GM19239 (cell line): Measurements from ENCODE around the gene UROD.
A peak's percentile ranks its signal among the peaks of the same experiment; 100 is the strongest.
"Not testable (repeated sequence)": the region's sequence is repeated elsewhere in the genome, so short reads cannot be mapped to it uniquely, and the experiment has no call there.

Source experiments
- DNase-seq: peaks from one replicate; pipeline ENCODE4 v3.0.0; 2011; ENCODE audit warnings: low spot score; ENCODE audit not compliant: insufficient read length
- FAIRE-seq: peaks from 2 replicates; lab custom pipeline; 2011; peaks lifted over from hg19 to GRCh38; lab: Jason Lieb, UNC

The UROD gene

DNA sequence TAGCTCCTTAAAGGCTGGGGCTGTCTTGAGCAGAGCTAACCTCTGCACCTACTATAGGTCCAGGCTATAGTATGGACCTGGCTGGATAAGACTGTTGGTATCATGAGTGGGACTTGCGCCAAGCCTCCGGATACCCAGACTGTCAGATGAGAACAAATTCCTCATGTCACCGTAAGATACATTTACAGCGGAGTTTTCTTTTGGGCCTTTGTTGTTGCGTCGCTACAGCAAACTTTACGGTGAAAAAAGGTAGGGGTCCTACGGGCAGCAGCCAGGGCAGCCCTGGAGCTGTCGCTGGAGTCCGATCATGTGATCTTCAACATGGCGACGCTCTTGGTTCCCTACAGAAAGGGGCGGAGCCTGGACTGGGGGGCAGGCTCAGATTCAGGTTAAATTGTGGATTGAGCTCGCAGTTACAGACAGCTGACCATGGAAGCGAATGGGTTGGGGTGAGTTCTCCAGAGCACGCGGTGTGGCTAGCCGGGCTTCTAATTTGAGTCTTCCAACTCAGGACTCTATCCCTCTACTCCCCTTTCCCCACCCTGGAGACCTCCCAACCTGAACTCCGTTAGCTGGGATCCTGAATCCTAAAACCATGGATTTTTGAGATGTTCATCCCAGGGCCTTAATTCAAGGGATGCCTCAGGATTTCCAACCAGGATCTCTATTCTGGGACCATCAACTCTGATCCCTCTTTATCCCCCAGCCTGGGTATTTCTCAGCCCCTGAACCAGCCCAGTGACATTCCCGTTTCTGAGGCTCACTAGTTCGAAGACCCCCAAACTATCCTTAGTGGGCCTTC, at the start of gene UROD:
UROD (plus strand) TSS at position 418 of the 802 bp plus-strand sequence; CDS start at position 430, 12 bp downstream.
- peak; percentile 86 for DNase-seq
- peak; percentile 100 for FAIRE-seq

DNA sequence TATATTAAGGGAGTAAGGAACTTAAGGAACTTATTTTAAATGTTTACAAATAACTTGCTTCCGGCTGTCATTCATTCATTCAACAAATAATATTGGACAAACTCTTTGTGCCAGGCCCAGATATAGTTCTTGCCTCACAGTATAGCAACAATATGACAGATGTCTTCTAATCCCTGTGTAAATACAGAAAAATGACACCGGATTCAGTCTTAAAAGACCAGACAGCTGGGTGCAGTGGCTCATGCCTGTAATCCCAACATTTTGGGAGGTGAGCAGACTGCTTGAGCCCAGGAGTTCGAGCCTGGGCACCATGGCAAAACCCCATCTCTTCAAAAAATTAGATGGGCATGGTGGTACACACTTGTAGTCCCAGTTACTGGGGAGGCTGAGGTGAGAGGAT, 49.3 kb upstream of the UROD start:
- no peak for DNase-seq

DNA sequence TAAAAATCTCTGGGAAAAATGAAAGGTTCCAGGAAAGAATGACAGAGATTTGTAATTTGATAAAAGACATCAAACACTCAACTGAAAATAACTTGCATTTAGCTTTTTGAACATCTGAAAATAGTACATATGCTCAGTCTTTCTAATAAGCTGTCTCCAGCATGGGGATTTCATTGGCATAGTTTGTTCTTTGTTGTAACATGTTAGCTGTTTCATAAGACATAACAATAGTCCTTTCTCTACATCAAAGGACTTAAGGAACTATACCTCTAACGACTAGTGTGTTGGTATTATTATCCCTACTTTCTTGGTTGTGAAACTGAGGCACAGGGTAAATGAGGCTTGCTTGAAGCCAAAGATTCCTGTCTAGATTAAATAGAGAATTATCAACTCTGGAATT, 47.7 kb upstream of the UROD start:
- DNase-seq (no peak), FAIRE-seq (peak; percentile 26)

More for the DNA sequence above, 49.3 kb upstream of the UROD start:
- no peak for FAIRE-seq

DNA sequence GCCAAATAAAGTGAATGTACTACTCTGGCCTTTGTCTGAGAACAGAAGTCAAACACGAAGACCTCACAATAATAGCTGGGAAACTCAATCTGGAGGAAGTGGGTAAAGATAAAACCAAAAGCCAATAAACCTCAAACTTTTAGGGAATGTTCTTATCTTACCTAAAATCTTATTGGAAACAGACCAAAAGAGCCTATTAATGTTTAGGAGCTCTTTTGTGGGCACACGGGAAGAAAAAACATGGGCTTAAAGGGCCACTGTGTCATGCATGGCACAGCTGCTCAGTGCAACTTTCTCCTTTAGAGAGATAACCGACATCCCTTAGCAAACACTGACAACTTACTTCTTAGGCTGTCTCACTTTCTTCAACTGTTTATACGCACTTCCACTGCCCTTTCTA, 41.7 kb upstream of the UROD start:
- DNase-seq = no peak
- FAIRE-seq = no peak

DNA sequence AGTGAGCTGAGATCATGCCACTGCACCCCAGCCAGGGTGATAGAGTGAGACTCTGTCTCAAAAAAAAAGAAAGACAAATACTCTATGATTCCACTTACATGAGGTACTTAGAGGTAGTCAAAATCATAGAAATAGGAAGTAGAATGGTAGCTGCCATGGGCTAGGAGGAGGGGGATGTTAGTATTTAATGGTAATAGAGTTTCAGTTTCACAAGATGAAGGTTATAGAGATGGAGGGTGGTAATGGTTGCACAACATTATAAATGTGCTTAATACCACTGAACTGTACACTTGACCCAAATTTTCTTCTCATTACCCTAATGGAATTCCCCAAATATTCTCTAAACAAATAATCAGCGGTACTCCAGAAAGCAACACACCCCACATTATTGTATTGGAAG, 38.4 kb upstream of the UROD start:
- FAIRE-seq (peak; percentile 26), DNase-seq (no peak)

DNA sequence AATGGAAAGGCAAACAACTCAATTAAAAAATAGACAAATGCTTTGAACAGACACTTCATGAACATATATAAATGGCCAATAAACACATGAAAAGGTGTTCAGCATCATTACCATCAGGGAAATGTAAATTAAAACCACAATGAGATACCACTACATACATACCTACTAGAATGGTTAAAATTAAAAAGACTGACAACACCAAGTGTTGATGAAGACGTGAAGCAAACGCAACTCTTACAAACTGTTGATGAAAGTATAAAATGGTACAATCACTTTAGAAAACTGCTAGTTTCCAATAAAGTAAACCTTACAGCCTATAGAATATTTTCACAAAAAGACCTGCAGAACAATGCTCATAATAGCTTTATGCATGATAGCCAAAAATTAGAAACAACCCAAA, 35.8 kb upstream of the UROD start:
- FAIRE-seq (no peak), DNase-seq (no peak)

DNA sequence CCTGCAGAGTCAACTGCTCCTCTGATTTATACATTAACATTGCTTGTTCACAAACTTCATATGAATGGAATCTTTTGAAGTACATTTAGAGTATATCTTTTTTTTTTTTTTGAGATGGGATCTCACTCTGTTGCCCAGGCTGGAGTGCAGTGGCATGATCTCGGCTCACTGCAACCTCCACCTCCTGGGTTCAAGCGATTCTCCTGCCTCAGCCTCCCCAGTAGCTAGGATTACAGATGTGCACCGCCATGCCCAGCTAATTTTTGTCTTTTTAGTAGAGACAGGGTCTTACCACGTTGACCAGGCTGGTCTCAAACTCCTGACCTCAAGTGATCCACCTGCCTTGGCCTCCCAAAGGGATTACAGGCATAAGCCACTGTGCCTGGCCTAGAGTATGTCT, 34.7 kb upstream of the UROD start:
- DNase-seq, FAIRE-seq: not testable (repeated sequence)

DNA sequence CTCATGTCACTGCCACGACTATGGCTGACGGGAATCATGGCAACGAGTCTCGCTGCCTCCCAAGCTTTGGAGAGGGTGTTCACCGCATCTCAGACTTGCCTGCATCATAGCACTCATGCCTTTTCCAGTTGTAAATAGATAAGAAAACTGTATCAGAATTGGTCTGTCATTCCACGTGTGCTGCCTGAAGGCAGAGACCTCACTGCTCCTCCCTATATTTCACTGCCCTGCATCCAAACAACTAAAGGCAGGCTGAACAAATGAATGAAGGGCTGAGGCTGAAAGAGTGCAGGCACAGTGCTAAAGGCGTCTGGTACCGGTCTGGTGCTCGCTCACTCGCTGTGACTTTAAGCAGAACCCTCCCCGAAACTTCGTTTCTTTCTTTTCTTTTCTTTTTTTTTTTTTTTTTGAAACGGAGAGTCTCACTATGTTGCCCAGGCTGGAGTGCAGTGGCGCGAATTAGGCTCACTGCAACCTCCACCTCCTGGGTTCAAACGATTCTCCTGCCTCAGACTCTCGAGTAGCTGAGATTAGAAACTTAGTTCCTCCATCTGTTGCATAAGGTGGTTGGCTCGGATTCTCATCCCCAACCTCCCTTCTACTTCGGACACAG, 26.2 kb upstream of the UROD start:
- peak; percentile 79 for FAIRE-seq
- no peak for DNase-seq

DNA sequence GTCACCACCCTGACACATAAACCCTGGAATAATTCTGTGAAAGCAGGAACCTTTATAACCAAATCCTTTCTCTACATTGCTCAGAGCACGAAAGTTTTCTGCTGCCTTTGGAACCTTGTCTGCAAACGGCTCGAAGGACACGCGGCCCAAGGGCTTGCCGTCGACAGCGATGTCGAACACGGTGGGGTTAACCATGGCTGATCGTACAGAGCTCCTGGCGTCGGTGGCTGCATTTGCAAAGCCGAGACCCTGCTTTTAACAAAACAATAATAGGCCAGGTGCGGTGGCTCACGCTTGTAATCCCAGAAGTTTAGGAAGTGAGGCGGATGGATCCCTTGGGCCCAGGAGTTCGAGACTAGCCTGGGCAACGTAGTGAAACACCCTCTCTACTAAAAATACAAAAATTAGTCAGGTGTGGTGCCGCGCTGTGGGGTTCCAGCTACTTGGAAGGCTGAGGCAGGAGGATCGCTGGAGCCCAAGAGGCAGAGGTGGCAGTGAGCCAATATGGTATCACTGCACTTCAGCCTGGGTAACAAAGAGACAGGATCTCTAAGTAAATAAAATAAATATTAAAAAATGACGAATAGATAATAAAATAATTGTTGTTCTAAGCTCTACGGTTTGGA, 23.4 kb upstream of the UROD start:
- no peak for FAIRE-seq
- DNase-seq = no peak

DNA sequence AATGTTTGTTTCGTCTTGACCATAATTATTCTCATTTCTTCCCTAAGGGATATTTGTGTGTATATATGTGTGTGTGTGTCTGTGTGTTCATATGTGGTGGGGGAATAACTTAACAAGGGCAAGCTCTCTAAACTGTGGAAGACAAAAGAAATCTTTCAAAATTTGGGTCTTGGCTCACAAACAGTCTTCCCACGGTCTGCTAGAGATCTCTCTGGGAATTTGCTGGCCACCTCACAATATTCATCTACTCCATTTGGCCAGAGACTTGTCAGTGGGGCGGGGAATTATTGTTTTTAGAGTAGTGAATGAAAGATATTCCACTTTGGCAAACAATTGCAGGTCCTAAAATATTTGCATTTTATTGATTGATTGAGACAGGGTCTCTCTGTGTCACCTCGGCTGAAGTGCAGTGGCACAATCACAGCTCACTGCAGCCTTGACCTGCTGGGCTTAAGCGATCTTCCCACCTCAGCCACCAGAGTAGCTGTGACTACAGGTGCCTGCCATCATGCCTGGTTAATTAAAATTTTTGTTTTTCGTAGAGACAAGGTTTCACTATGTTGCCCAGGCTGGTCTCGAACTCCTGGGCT, 17.6 kb upstream of the UROD start:
- no peak for DNase-seq
- no peak for FAIRE-seq

DNA sequence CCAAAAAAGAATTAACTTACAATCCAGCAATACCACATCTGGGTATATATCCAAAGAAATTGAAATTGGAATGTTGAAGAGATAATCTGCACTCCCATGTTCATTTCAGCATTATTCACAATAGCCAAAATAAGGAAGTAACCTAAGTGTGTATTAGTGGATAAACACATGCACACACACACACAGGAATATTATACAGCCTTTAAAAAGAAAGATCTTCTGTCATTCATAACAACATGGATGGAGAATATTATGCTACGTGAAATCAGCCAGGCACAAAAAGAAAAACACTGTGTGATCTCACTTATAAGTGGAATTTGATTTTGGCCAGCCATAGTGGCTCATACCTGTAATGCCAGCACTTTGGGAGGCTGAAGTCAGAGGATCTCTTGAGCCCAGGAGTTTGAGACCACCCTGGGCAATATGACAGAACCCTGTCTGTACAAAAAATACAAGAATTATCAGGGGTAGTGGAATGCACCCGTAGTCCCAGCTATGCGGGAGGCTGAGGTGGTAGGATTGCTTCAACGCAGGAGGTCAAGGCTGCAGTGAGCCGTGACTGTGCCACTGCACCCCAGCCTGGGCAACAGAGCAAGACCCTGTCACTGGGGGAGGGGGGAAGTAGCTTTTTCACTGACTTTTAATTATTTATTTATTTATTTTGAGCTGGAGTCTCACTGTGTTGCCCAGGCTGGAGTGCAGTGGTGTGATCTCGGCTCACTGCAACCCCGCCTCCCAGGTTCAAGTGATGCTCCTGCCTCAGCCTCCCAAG, 16.4 kb upstream of the UROD start:
- no peak for DNase-seq
- FAIRE-seq = no peak

DNA sequence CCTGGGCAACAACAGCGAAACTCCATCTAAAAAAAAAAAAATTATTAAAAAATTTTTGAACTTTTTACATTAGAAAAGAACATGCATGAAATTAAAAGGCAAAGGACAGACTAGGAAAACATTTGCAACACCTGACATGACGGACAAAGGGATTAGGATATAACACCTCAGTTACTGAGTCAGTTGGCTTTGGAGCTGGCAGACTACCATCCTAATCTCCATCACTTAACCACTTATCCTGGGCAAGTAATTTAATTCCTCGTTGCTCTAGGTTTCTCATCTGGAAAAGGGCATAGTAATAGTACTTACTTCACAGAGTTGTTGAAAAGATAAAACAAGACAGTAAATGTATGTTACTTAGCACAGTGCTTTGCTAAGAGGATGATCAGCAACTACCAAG, 12.8 kb upstream of the UROD start:
- FAIRE-seq (no peak), DNase-seq (no peak)

DNA sequence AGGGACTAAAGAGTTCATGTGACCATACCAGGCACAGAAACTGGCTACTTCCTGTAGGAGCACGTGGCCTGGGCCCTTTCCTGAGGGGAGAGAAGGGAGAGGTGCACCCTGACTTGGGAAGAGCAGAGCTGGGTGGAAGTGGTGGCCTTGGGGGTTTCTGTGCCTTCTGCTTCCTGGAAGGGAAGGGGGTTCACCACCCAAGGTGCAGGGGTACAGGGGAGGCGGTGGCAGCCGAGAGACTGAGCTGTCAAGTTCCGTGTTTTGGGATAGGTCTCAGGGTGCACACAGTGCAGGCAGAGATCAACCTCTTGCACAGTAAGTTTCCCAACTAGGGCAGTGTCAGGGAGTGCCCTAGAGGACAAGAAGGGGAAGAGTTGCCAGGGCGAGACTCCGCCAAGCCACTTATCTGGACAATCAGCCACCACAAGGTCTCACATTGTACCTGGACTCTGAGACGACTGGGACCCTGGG, 11.0 kb upstream of the UROD start:
- FAIRE-seq = no peak

DNA sequence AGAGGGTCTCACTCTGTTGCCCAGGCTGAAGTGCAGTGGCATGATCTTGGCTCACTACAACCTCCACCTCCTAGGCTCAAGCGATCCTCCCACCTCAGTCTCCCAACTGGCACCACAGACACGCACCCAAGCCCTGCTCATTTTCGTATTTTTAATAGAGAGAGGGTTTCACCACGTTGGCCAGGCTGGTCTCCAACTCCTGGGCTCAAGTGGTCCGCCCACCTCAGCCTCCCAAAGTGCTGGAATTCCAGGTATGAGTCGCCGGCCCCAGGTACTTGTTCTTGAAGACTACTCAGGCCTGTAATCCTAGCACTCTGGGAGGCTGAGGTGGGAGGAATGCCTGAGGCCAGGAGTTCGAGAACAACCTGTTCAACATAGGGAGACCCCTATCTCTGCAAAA, 10.5 kb upstream of the UROD start:
- not testable (repeated sequence) for DNase-seq, FAIRE-seq

More for the DNA sequence above, 11.0 kb upstream of the UROD start:
- no peak for DNase-seq

DNA sequence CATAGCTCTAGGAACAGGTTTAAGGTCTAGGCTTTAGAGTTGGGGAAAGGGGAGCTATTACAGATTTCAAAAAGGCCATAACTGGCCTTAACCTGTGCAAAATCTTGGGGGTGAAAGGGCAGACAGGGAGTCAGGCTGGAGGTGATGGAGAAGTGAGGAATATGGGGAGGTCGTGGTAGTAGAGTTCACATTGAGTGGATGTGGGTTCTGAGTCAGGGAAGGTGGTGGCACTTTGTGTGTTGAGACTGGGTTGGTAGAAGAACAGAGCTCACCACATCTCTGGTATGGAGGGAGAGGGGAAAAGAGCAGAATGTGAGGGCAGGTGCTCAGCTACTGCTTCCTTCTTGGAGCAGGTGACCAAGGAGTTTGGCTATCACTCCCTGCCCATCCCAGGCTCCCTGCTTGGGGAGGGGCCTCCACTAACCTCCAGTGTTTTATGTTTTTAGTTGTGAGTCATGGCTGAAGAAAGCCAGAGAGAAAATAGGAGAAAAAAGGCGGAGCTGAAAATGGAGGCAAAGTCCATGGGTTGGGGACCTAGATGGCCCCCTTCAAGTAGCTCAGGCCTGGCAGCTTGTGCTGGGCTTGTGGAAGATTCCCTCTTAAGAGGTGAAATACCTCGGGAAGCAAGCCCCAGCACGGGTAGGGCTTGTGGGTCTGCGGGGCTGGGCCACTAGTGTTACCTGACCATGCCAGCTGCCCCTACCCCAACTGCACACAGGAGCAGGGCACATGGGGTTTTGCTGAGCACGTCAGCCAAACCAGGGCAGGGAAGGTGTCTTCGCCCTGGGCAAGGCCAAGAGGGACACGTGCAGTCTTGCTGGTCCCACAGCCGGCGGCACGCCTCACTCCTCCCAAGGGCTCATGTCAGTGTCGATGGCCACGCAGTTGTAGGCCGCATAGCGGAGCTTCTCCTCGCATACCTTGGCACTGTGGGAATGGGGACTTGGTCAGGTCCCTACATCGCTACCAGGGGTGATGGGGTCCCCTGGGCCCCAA, 9.1 kb upstream of the UROD start:
- no peak for FAIRE-seq
- no peak for DNase-seq

DNA sequence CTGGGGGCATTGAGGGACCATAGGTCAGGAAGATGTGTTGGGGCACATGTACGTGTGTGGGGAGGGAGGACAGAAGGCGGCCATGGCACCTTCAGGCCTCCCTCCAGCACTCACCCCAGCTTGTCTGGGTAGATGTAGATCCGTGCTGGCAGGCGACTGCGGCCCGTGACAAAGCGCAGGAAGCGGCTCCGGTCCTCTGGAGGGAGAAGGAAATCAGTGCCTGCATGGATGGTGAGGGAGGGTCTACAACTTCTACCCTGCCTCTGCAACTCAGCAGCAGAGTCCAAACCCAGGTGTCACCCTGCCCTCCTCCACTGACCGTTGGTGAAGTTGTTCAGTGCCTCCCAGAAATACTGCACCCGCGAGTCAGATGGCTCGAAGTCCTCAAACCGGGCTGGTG, 8.3 kb upstream of the UROD start:
- no peak for DNase-seq
- FAIRE-seq = no peak

DNA sequence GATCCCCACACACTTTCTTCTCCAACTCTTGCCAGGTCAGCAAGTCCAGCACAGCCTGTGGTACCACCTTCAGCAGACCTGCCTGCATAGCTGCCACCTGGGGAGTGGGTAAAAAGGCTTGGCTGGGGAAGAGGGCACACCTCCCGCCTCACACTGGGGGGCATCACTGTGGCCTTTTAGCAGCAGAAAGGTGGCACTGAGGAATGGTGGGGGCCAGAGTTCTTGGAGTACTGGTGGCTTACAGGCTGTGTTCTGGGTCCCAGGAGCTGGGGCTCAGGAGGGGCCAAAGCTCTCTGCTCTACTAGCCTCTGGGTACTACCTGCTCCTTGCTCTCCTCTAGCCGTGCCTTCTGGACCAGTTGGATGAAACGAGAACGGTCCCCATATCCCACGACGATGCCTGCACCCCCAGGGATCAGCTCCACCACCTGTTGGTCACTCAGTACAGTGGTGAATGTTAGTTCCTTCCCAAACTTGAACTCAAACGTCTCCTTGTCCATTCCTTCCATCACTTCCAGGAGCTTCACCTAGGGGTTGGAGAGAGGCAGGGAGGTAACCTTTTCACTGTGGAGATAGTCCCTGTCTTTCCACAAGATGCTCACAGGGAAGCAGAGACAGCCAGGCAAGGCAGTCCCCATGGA, 7.7 kb upstream of the UROD start:
- FAIRE-seq (no peak), DNase-seq (no peak)

DNA sequence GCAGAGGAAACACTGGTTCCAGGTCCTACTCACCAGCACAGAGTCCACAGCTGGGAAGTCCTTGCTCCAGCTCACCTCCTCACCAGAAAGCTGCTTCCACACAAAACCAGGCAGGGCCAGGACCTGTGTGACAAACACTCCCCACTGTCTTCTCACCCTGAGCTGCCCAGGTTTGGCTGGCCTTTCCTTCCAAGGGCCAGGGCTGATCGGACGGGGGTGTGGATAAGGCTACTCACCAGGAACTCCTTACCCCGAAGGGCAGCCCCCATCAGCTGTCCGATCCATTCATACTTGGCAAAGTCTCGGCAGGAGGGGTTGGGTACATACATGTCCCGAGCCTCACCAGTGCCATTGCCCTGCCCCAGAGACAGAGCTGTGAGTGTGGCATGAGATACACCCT, 6.3 kb upstream of the UROD start:
- no peak for DNase-seq
- FAIRE-seq = no peak
